Keratinocyte (primary cell): ENCODE data around the gene ITGA11. TPM values are rescaled to one million over a fixed set of nuclear protein-coding genes. Genes with fewer than 3 reads are reported as not detected.

ENCODE experiments used
- DNase-seq: peaks from one replicate; pipeline ENCODE4 v3.0.0-alpha.2; 2011; ENCODE audit warnings: low read depth, missing footprints, low spot score
- FAIRE-seq: peaks from 2 replicates; lab custom pipeline; 2011; peaks lifted over from hg19 to GRCh38; lab: Jason Lieb, UNC
- H2AFZ ChIP-seq: 2 replicates; pipeline ENCODE4 v1.6.0; 2012; ENCODE audit warnings: low read length, control low read depth, inconsistent platforms; ENCODE audit not compliant: control insufficient read depth
- H3K27ac ChIP-seq: 2 replicates; pipeline ENCODE4 v1.5.1; 2011; ENCODE audit warnings: low read length; ENCODE audit not compliant: control insufficient read depth, insufficient read depth
- H3K27me3 ChIP-seq: 3 replicates; pipeline ENCODE4 v1.6.0; 2011; ENCODE audit warnings: low read length; ENCODE audit not compliant: control insufficient read depth, insufficient read depth; ENCODE audit errors: extremely low read depth
- H3K36me3 ChIP-seq, 2 experiments: 2 replicates in 1 of 2; 3 replicates in 1 of 2; pipeline ENCODE4 v1.5.1; 2011; ENCODE audit warnings: low read length in 2 of 2, mild to moderate bottlenecking in 1 of 2; ENCODE audit not compliant: control insufficient read depth in 2 of 2, insufficient read depth in 2 of 2; ENCODE audit errors: extremely low read depth in 1 of 2
- H3K4me1 ChIP-seq: 3 replicates; pipeline ENCODE4 v1.5.1; 2011; ENCODE audit warnings: low read length; ENCODE audit not compliant: control insufficient read depth, insufficient read depth; ENCODE audit errors: extremely low read depth
- H3K4me2 ChIP-seq: 3 replicates; pipeline ENCODE4 v1.6.0; 2011; ENCODE audit warnings: low read depth, low read length; ENCODE audit not compliant: control insufficient read depth, insufficient read depth; ENCODE audit errors: extremely low read depth
- H3K4me3 ChIP-seq, 3 experiments: fragments of 200-600 bp in 1 of 3; sonication (generic) in 1 of 3; 2 replicates in 2 of 3; 3 replicates in 1 of 3; pipeline ENCODE4 v1.5.1; 2011 to 2016; ENCODE audit warnings: low read length in 3 of 3, mild to moderate bottlenecking in 3 of 3, control low read depth in 2 of 3, inconsistent platforms in 1 of 3, low read depth in 1 of 3, mixed read lengths in 1 of 3, mixed run types in 1 of 3, moderate library complexity in 1 of 3; ENCODE audit not compliant: control insufficient read depth in 2 of 3, insufficient read depth in 2 of 3; ENCODE audit errors: extremely low read depth in 1 of 3
- H3K79me2 ChIP-seq: 2 replicates; pipeline ENCODE4 v1.6.0; 2012; ENCODE audit warnings: low read length; ENCODE audit not compliant: control insufficient read depth, insufficient read depth
- H3K9ac ChIP-seq: 3 replicates; pipeline ENCODE4 v1.6.0; 2011; ENCODE audit warnings: low read length; ENCODE audit not compliant: control insufficient read depth, insufficient read depth; ENCODE audit errors: extremely low read depth
- H3K9me1 ChIP-seq: 3 replicates; pipeline ENCODE4 v1.6.0; 2011; ENCODE audit warnings: low read length; ENCODE audit not compliant: control insufficient read depth, insufficient read depth; ENCODE audit errors: extremely low read depth
- H3K9me3 ChIP-seq: 2 replicates; pipeline ENCODE4 v1.5.1; 2012; ENCODE audit warnings: low read depth, low read length; ENCODE audit not compliant: control insufficient read depth
- H4K20me1 ChIP-seq: 3 replicates; pipeline ENCODE4 v1.6.0; 2011; ENCODE audit warnings: low read length; ENCODE audit not compliant: control insufficient read depth, insufficient read depth; ENCODE audit errors: extremely low read depth
- CTCF ChIP-seq, 3 experiments: IDR thresholded peaks in 1 of 3; conservative IDR thresholded peaks in 1 of 3; optimal IDR thresholded peaks in 1 of 3; 2 replicates in 2 of 3; 3 replicates in 1 of 3; pipeline versions ENCODE3 to v1.5.1; 2011; ENCODE audit warnings: low read length in 3 of 3, mild to moderate bottlenecking in 3 of 3, moderate library complexity in 2 of 3, control low read depth in 1 of 3, inconsistent platforms in 1 of 3; ENCODE audit not compliant: insufficient read depth in 2 of 3; ENCODE audit errors: extremely low read depth in 1 of 3
- EZH2 ChIP-seq: IDR thresholded peaks from one replicate; pipeline ENCODE4 v1.6.1; 2012; ENCODE audit warnings: inconsistent platforms, mild to moderate bottlenecking, low read length, moderate library complexity
- dilution Hi-C: fragments of 300-500 bp; cut with MboI; formaldehyde crosslinking; loops from one replicate; pipeline ENCODE4 v1.7.0; 2020; ENCODE audit warnings: low sequenced_read_pairs; ENCODE audit not compliant: extremely low pct_ligation_motif_present
- polyA plus RNA-seq, 5 experiments: library from polyadenylated mRNA; depleted of rRNA in 3 of 5; stranded (reverse) in 3 of 5; stranded (forward) in 1 of 5; unstranded in 1 of 5; fragments of >200 nt; gene quantifications; 1 replicate in 1 of 5; 2 replicates in 3 of 5; 3 replicates in 1 of 5; pipeline versions ENCODE4 v1.2.1 to v1.2.3, GENCODE V29; 2011 to 2012; ENCODE audit warnings: missing spikeins in 2 of 5, low read depth in 1 of 5, low replicate concordance in 1 of 5

Gene ITGA11
- polyA plus RNA-seq, 1 donor (not counting 4 experiments of a cell fraction or from before 2014, with no cell fraction given): not detected

GRCh38 chr15:68434021-68434420, 2.1 kb upstream of the ITGA11 start:
- no peak overlapping the region for H3K4me3 ChIP-seq
- H3K9me1 ChIP-seq: no peaks in the 10 kb centered on the region
- no peak overlapping the region for H2AFZ ChIP-seq
- no peaks in the 10 kb centered on the region for H3K79me2 ChIP-seq
- H3K4me1 ChIP-seq: peaks cover 6% of the 10 kb centered on the region
- H3K9me3 ChIP-seq: no peaks in the 10 kb centered on the region
- dilution Hi-C loops: no loop called here
- no peak for DNase-seq
- H3K36me3 ChIP-seq: no peaks in the 10 kb centered on the region
- no peak overlapping the region for H3K9ac ChIP-seq
- no peaks in the 10 kb centered on the region for H4K20me1 ChIP-seq
- peaks cover 59% of the 10 kb centered on the region for H3K27me3 ChIP-seq
- no peak overlapping the region for H3K27ac ChIP-seq
- no peak for TF ChIP-seq CTCF (optimal IDR thresholded peaks at IDR 0.05 in 1 of 3, IDR thresholded peaks at IDR 0.05 in 1 of 3, conservative IDR thresholded peaks at IDR 0.05 in 1 of 3; ENCODE audit: extremely low read depth in 1 of 3, insufficient read depth in 2 of 3, low read length in 3 of 3)
- no peak for TF ChIP-seq EZH2
- no peak overlapping the region for H3K4me2 ChIP-seq
- FAIRE-seq: no peak

GRCh38 chr15:68433551-68433950, 1.6 kb upstream of the ITGA11 start:
- Histone ChIP-seq H3K27ac (no peak overlapping the region), H4K20me1 (no peaks in the 10 kb centered on the region), H3K4me2 (no peak overlapping the region), H3K79me2 (no peaks in the 10 kb centered on the region), H3K4me1 (peaks cover 6% of the 10 kb centered on the region), H3K4me3 (no peak overlapping the region), H3K9ac (no peak overlapping the region), H3K36me3 (no peaks in the 10 kb centered on the region), H2AFZ (no peak overlapping the region), H3K9me3 (no peaks in the 10 kb centered on the region), H3K27me3 (peaks cover 61% of the 10 kb centered on the region), H3K9me1 (no peaks in the 10 kb centered on the region)
- no peak for DNase-seq
- no peak for FAIRE-seq
- no peak for TF ChIP-seq CTCF (optimal IDR thresholded peaks at IDR 0.05 in 1 of 3, IDR thresholded peaks at IDR 0.05 in 1 of 3, conservative IDR thresholded peaks at IDR 0.05 in 1 of 3; ENCODE audit: extremely low read depth in 1 of 3, insufficient read depth in 2 of 3, low read length in 3 of 3)
- no peak for TF ChIP-seq EZH2
- dilution Hi-C loops: no loop called here
